ENCODE results near the gene OR1F1. TPM values are rescaled to one million over a fixed set of nuclear protein-coding genes. Genes with fewer than 3 reads are reported as not detected.

The OR1F1 gene
- total and polyA plus RNA-seq, 2 experiments from 2014 or later: 0.38 TPM; not detected in 1

- Histone ChIP-seq H3K9me2 (ENCODE audit: insufficient read depth) (no peaks in the 10 kb centered on the region), H3K27ac (ENCODE audit: low read depth) (no peak overlapping the region), H3F3A (replicated peaks; ENCODE audit: low read depth) (peaks cover 32% of the 10 kb centered on the region), H3K27me3 (ENCODE audit: insufficient read depth) (peaks cover 27% of the 10 kb centered on the region), H3K4me3 (no peak overlapping the region), H3K79me2 (replicated peaks; ENCODE audit: insufficient read depth) (no peaks in the 10 kb centered on the region), H3K4me1 (ENCODE audit: insufficient read depth) (peaks cover 5% of the 10 kb centered on the region), H4K20me1 (replicated peaks; ENCODE audit: insufficient read depth) (no peaks in the 10 kb centered on the region), H3K36me3 (ENCODE audit: insufficient read depth) (no peaks in the 10 kb centered on the region), H3K4me2 (no peak overlapping the region), H2AFZ (no peak overlapping the region)
- H3K27ac Mint-ChIP-seq: no peak overlapping the region
- peaks cover 19% of the 10 kb centered on the region for H3K9me3 Mint-ChIP-seq
- TF ChIP-seq CTCF (conservative IDR thresholded peaks at IDR 0.05; ENCODE audit: low read depth in 2 of 2) (no peak), STAT1 (IDR thresholded peaks at IDR 0.05; ENCODE audit: unreplicated experiment) (no peak), JUNB (IDR thresholded peaks at IDR 0.05; ENCODE audit: unreplicated experiment) (no peak), REST (IDR thresholded peaks at IDR 0.05; ENCODE audit: unreplicated experiment) (no peak), POLR2AphosphoS5 (IDR thresholded peaks at IDR 0.05; ENCODE audit: low read depth) (no peak), ZNF331 (CRISPR knock-in tag; IDR thresholded peaks at IDR 0.05; ENCODE audit: low read depth) (no peak), ETS1 (IDR thresholded peaks at IDR 0.05) (no peak), EZH2phosphoT487 (IDR thresholded peaks at IDR 0.05; ENCODE audit: unreplicated experiment) (no peak), ZNF114 (CRISPR knock-in tag; IDR thresholded peaks at IDR 0.05) (no peak), CREB1 (CRISPR knock-in tag; IDR thresholded peaks at IDR 0.05; ENCODE audit: low read depth) (no peak), NANOG (IDR thresholded peaks at IDR 0.05; ENCODE audit: borderline replicate concordance) (no peak), ZNF462 (CRISPR knock-in tag; IDR thresholded peaks at IDR 0.05) (no peak), EZH2 (IDR thresholded peaks at IDR 0.05; ENCODE audit: low read depth, unreplicated experiment) (no peak)
- no peak for DNase-seq (ENCODE audit: low spot score)
- ATAC-seq: no peak
- H3K4me3 Mint-ChIP-seq: no peak overlapping the region
- H3K36me3 Mint-ChIP-seq (ENCODE audit: low read depth): peaks cover 7% of the 10 kb centered on the region; the same call in 2 of the 3 replicates
- peaks cover 9% of the 10 kb centered on the region; the same call in 2 of the 3 replicates for H3K4me1 Mint-ChIP-seq
- H3K27me3 Mint-ChIP-seq (ENCODE audit: insufficient read depth, low read depth, poor library complexity): peaks cover 58% of the 10 kb centered on the region
These were observed 8.4 kb upstream of the OR1F1 start for GRCh38 chr16:3179651-3180050.
